Stimulated activated CD4-positive, alpha-beta T cell treated with anti-CD3 and anti-CD28 coated beads, Interleukin-2, amount 100 ng/mL, for 48 hours (primary cell): ENCODE results near the gene CACNA1I.

Experiments
- DNase-seq, 2 donors: peaks; one replicate each; pipeline ENCODE4 v3.0.0-alpha.2; 2020

The CACNA1I gene

DNA sequence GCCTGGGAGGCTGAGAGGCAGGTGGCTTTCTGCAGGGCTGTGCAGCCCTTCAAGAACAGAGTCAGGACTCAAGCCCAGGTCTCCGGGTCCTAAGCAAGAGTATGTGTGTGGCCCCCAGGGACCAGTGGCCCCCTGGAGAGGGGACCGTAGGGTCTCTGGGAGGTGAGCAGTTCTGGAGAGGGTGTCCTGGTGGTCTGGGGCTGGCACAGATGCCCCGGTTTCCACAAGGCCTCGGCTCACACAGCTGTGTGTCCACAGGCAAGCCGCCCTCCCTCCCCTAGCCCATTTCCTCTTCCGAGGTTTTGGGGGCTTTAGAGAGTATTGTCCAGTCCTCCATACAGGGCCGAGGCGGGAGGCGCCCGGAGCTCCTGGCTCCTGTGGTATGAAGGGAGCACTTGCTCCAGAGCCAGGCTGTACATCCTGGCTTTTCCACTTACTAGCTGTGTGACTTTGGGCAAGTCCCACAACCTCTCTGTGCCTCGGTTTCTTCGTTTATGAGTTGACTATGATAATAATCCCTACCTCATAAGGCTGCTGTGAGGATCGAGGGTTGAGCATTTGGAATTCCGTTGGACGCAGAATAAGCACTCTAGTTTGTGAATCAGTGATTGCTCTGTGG lies 34.6 kb upstream of the CACNA1I start:
- no peak for DNase-seq

DNA sequence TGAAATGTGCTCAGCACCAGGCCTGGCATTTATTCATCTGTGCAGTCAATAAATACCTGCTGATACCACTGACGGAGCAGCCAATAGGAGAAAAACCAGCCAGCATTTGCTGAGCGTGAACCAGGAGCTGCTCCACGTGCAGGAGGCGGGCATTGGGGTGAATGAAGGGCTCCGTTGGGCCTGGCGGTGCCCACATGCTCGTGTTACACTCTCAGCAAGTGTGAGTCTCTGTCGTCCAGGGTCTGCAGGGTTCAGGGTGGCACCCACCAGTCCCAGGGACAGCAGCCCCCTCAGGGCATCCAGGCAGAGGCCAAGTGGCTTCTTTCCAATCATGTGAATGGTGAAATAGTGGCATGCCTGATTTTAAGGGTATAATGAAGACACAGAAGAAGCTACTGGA lies 33.8 kb upstream of the CACNA1I start:
- no peak for DNase-seq

DNA sequence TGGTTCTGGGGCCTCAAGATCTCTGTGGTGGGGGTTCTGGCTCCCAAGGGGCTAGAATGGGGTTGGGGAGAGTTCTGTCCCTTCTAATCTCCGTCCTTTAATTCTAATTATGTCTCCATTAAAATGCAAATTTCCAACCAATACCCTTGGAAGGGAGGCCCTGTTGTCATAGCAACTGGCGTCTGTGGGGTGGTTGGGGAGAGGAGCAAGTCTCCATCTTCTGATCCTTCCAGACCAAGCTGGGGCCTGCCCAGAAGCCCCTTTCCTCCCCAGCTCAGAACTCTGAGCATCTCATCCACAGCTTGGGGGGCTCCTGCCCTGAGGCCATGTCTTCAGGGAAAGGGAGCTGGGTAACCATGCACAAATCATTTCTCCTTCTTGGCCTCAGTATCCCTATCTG lies 32.6 kb upstream of the CACNA1I start:
- no peak for DNase-seq

DNA sequence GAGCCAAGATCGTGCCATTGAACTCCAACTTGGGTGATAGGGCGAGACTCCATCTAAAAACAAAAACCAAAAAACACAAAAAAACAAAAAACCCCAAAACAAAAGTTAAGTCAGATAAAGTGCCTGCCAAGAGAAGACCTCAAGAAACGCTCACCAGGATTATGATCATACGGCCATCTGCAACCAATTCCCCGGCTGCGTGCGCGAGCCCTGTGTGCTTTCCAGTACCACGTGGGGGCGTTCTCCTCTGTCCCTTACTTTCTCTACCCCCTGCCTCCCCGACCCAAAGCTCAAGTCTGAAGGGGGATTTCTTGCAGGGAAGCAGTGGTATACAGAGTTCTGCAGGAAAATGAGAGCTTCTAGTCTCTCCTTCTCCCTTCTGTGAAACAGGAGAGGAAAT lies 27.5 kb upstream of the CACNA1I start:
- DNase-seq = no peak

GRCh38 chr22:39545386-39546365 lies 24.9 kb upstream of the CACNA1I start:
- DNase-seq = peak in 1 of 2 donors; percentile 68

- DNase-seq = no peak
Measured at GRCh38 chr22:39546889-39547586, 23.5 kb upstream of the CACNA1I start.

GRCh38 chr22:39547587-39547947 lies 23.0 kb upstream of the CACNA1I start:
- DNase-seq = no peak

GRCh38 chr22:39553429-39553828 lies 17.1 kb upstream of the CACNA1I start:
- DNase-seq = no peak

DNA sequence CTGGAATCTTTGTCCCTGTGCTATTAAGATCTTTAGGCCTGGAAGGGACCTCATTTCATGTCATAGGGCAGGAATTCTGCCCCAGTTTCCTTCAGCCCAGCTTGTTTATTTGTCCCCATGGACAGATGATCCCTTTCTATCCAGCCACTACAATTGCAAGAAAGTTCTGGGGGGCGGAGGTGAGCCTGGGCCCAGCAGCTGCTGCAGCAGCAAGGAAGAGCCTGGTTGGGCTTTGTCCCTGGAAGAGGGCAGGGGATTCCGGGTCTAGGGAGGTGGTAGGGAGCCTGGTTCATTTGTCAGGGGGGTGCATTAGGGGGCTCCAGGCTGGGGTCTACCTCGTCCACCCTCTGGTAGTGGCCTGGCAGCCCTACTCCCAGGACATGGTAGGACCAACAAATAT lies 16.4 kb upstream of the CACNA1I start:
- no peak for DNase-seq

DNA sequence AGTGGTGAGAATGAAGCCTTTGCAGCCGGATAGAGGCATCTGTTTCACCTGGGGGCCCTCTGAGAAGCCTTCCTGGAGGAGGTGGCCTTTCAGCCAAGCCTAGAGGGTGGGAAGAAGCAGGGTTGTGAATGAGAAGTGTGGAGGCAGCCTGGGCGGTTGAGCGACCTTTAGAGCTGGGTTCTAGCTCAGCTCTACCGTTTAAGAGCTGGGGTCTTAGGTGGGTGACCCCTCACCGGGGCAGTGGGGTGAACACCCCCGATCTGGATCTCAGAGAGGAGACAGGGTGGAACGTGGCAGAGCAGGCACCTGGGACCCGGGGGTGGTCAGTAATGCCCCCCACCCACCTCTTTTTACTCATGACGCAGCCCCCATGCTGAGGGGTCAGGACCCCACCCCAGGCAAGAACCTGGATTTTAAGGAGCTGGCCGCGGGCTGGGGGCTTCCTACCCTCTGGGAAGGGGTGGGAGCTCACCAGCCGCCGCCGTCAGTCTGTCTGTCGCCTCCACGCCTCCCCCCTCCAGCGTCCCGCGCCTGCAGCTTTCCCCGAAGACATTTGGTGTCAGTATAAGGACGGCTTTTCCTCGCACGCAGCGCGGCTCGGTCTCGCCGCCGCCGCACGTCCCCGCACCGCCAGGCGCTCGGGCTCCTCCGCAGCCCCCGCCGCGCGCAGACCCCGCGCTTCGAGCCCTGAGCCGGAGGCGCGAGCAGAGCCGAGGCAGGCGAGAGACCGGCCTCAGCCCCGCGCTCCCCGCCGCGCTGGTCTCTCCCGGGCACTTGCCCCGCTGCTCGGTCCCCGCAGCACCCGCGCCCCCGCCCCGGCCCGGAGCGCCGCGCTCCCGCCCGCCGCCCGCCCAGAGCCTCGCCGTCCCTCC lies 13.3 kb upstream of the CACNA1I start:
- DNase-seq = peak; percentile 23

GRCh38 chr22:39558254-39558727 lies 12.3 kb upstream of the CACNA1I start:
- no peak for DNase-seq

DNA sequence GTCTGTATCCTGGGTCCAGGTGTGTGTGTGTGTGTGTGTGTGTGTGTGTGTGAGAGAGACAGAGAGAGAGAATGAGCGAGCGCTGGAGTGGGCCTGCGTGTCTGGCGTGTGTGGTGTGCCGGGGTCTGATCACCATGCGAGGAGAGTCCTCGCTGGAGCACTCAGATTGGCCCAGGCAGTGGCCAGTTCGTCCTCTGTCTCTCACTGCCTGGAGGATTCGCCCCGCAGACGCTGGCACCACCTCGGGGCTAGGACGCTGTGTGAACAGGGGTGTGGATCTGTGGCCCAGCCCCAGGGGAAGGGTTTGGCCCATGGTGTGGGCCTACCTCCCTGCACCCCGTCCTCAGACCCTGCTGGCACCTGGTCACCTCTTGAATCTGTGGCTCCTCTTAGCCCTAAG lies 11.6 kb upstream of the CACNA1I start:
- DNase-seq = no peak

DNA sequence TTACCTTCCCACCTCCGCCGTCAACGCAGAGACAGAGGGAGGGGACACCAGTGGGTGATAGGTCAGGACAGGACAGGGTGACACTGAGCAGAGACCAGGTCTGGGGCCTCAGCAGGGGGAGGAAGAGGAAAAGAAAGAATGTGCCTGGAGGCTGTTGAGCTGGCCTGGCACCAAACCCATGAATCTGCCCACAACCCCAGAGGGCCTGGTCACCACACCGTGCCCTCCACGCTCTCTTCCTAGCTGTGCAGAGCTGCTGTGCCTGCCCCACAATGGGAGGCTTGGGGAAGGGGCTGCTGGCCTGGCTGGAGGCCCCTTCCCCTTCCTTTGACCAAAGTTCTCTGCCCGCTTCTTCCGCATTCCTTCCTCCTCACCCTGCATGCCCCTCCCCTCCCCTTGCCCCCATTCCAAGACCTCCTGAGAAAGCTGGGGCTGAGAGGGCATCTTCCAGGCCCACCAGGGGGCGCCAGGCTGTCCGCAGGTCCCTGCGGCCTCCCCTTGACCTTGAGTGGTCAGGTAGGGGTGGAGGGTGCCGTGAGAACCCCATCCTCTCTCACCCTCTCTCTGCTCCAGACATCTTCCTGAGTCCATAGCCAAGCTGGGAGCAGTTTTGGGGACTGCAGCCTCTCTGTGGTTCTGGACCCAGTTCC lies 11.0 kb upstream of the CACNA1I start:
- DNase-seq = no peak

- no peak for DNase-seq
Measured at GRCh38 chr22:39560127-39560526, 10.4 kb upstream of the CACNA1I start.

GRCh38 chr22:39562839-39563489 lies 7.6 kb upstream of the CACNA1I start:
- DNase-seq = no peak

DNA sequence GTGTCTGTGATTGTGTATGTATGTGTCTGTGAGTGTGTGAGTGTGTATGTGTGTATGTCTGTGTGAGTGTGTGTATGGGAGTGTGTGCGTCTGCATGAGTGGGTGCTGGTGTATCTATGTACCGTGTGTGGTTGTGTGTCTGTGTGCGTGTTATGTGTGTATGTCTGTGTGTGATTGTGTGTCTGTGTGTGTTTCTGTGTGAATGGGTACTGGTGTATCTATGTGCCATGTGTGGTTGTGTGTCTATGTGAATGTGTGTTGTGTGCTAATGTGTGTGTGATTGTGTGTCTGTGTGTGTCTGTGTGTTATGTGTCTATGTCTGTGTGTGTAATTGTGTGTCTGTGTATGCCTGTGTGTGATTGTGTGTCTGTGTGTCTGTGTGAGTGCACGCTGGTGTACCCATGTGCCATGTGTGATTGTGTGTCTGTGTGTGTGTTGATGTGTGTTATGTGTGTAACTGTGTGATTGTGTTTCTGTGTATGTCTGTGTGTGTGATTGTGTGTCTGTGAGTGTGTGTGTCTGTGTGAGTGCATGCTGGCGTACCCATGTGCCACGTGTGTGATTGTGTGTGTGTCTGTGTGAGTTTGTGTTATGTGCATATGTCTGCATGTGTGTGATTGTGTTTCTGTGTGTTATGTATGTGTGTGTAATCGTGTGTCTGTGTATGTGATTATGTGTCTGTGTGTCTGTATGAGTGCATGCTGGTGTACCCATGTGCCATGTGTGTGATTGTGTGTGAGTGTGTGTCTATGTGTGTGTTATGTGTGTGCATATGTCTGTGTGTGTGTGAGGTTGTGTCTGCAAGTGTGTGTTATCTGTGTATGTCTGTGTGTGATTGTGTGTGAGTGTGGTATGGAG lies 6.8 kb upstream of the CACNA1I start:
- DNase-seq = no peak

GRCh38 chr22:39565414-39565944 lies 5.1 kb upstream of the CACNA1I start:
- DNase-seq = no peak

GRCh38 chr22:39567135-39567946 lies 3.2 kb upstream of the CACNA1I start:
- peak; percentile 14 to 17 for DNase-seq

- no peak for DNase-seq
Measured at GRCh38 chr22:39568278-39568981, 2.1 kb upstream of the CACNA1I start.
